ENCODE measurements around the gene MTF1.
"Not testable (repeated sequence)": the region's sequence is repeated elsewhere in the genome, so short reads cannot be mapped to it uniquely, and the experiment has no call there.

MTF1 gene

GRCh38 chr1:37859507-37860345 lies at the start of gene MTF1:
Gene MTF1, minus strand, starts transcription at chr1:37859592. Its CDS starts 1,934 bp downstream, at chr1:37857658.
- in situ Hi-C loops (cut with MboI; ENCODE audit: low sequenced_read_pairs): no loop called here

GRCh38 chr1:37908531-37908930 lies 49.1 kb upstream of the MTF1 start:
- in situ Hi-C loops (cut with MboI; ENCODE audit: low sequenced_read_pairs): not testable (repeated sequence)

GRCh38 chr1:37907416-37908125 lies 48.2 kb upstream of the MTF1 start:
- in situ Hi-C loops (cut with MboI; ENCODE audit: low sequenced_read_pairs): not testable (repeated sequence)

GRCh38 chr1:37906591-37906990 lies 47.2 kb upstream of the MTF1 start:
- in situ Hi-C loops (cut with MboI; ENCODE audit: low sequenced_read_pairs): not testable (repeated sequence)

GRCh38 chr1:37905727-37906126 lies 46.3 kb upstream of the MTF1 start:
- in situ Hi-C loops (cut with MboI; ENCODE audit: low sequenced_read_pairs): no loop called here

GRCh38 chr1:37903921-37904320 lies 44.5 kb upstream of the MTF1 start:
- in situ Hi-C loops (cut with MboI; ENCODE audit: low sequenced_read_pairs): not testable (repeated sequence)

GRCh38 chr1:37902983-37903382 lies 43.6 kb upstream of the MTF1 start:
- in situ Hi-C loops (cut with MboI; ENCODE audit: low sequenced_read_pairs): no loop called here

GRCh38 chr1:37901893-37902225 lies 42.5 kb upstream of the MTF1 start:
- in situ Hi-C loops (cut with MboI; ENCODE audit: low sequenced_read_pairs): no loop called here

- in situ Hi-C loops (cut with MboI; ENCODE audit: low sequenced_read_pairs): no loop called here
Measured at GRCh38 chr1:37901191-37901892, 42.0 kb upstream of the MTF1 start.

- in situ Hi-C loops (cut with MboI; ENCODE audit: low sequenced_read_pairs): not testable (repeated sequence)
Measured at GRCh38 chr1:37897563-37897962, 38.2 kb upstream of the MTF1 start.

GRCh38 chr1:37893673-37894072 lies 34.3 kb upstream of the MTF1 start:
- in situ Hi-C loops (cut with MboI; ENCODE audit: low sequenced_read_pairs): no loop called here

- in situ Hi-C loops (cut with MboI; ENCODE audit: low sequenced_read_pairs): no loop called here
Measured at GRCh38 chr1:37892151-37893047, 33.0 kb upstream of the MTF1 start.

- in situ Hi-C loops (cut with MboI; ENCODE audit: low sequenced_read_pairs): no loop called here
Measured at GRCh38 chr1:37890378-37891014, 31.1 kb upstream of the MTF1 start.

- in situ Hi-C loops (cut with MboI; ENCODE audit: low sequenced_read_pairs): no loop called here
Measured at GRCh38 chr1:37888022-37888700, 28.8 kb upstream of the MTF1 start.

- in situ Hi-C loops (cut with MboI; ENCODE audit: low sequenced_read_pairs): no loop called here
Measured at GRCh38 chr1:37884145-37884544, 24.8 kb upstream of the MTF1 start.

GRCh38 chr1:37883671-37884070 lies 24.3 kb upstream of the MTF1 start:
- in situ Hi-C loops (cut with MboI; ENCODE audit: low sequenced_read_pairs): no loop called here

- in situ Hi-C loops (cut with MboI; ENCODE audit: low sequenced_read_pairs): no loop called here
Measured at GRCh38 chr1:37879865-37880264, 20.5 kb upstream of the MTF1 start.

- in situ Hi-C loops (cut with MboI; ENCODE audit: low sequenced_read_pairs): no loop called here
Measured at GRCh38 chr1:37878071-37878470, 18.7 kb upstream of the MTF1 start.

- in situ Hi-C loops (cut with MboI; ENCODE audit: low sequenced_read_pairs): no loop called here
Measured at GRCh38 chr1:37875833-37876232, 16.4 kb upstream of the MTF1 start.

GRCh38 chr1:37872692-37873091 lies 13.3 kb upstream of the MTF1 start:
- in situ Hi-C loops (cut with MboI; ENCODE audit: low sequenced_read_pairs): no loop called here
